Panc1 (cell line): ENCODE measurements around the gene HABP2. TPM values are rescaled to one million over a fixed set of nuclear protein-coding genes. Genes with fewer than 3 reads are reported as not detected.

Source experiments
- ATAC-seq: fragments of 200-7000 bp; cut with Tn5 transposase; 2 replicates; pipeline ENCODE4 v1.9.1; 2020; ENCODE audit warnings: mild to moderate bottlenecking, moderate library complexity
- BruUV-seq: library from RNA; stranded (reverse); fragments of 400-500 nt; replicated peaks from 2 replicates; lab custom pipeline; 2021; lab: Mats Ljungman, UMichigan
- CTCF ChIA-PET: fragments of 300-600 bp; sonication (Branson Sonifier 250); formaldehyde crosslinking; loops from one replicate; lab custom pipeline; 2022; ENCODE audit warnings: antibody characterized with exemption; lab: Charles Lee
- POLR2A ChIA-PET: fragments of 300-600 bp; sonication (Branson Sonifier 250); formaldehyde crosslinking; loops from one replicate; lab custom pipeline; 2022; ENCODE audit warnings: antibody characterized with exemption; lab: Charles Lee
- DNase-seq: peaks from one replicate; pipeline ENCODE4 v3.0.0-alpha.2; 2010; ENCODE audit warnings: low read depth, low spot score
- H3K27ac ChIP-seq: 2 replicates; pipeline ENCODE4 v1.5.1; 2011; ENCODE audit warnings: mild to moderate bottlenecking, low read length, inconsistent platforms
- H3K27me3 ChIP-seq: fragments of 200-500 bp; sonication (Bioruptor generic); 2 replicates; pipeline ENCODE4 v1.6.0; 2014; ENCODE audit warnings: low read length, inconsistent platforms; ENCODE audit not compliant: control insufficient read depth, insufficient read depth
- H3K36me3 ChIP-seq: fragments of 200-500 bp; sonication (Bioruptor generic); 2 replicates; pipeline ENCODE4 v1.5.1; 2014; ENCODE audit warnings: inconsistent platforms, mild to moderate bottlenecking, low read length, moderate library complexity; ENCODE audit not compliant: control insufficient read depth, insufficient read depth
- H3K4me1 ChIP-seq: 2 replicates; pipeline ENCODE4 v1.5.1; 2011; ENCODE audit warnings: inconsistent platforms, mild to moderate bottlenecking, low read length, moderate library complexity; ENCODE audit not compliant: control insufficient read depth, insufficient read depth
- H3K4me3 ChIP-seq, 2 experiments: 2 replicates each; pipeline ENCODE4 v1.5.1; 2011 to 2012; ENCODE audit warnings: low read depth in 2 of 2, low read length in 2 of 2, mild to moderate bottlenecking in 2 of 2, inconsistent platforms in 1 of 2, moderate library complexity in 1 of 2
- H3K9me3 ChIP-seq: fragments of 200-500 bp; sonication (Bioruptor generic); 2 replicates; pipeline ENCODE4 v1.5.1; 2014; ENCODE audit warnings: low read depth, mild to moderate bottlenecking, inconsistent platforms, low read length, moderate library complexity; ENCODE audit not compliant: control insufficient read depth, insufficient read depth
- CTCF ChIP-seq: fragments of 450-650 bp; IDR thresholded peaks from 2 replicates; pipeline ENCODE4 v1.5.1; 2017; ENCODE audit warnings: mild to moderate bottlenecking
- POLR2AphosphoS5 ChIP-seq: IDR thresholded peaks from 2 replicates; pipeline ENCODE4 v1.6.1; 2012; ENCODE audit warnings: mild to moderate bottlenecking, low read depth, low read length, moderate library complexity
- REST ChIP-seq, 2 experiments: IDR thresholded peaks; 2 replicates each; pipeline ENCODE4 v1.6.1; 2011 to 2012; ENCODE audit warnings: low read depth in 2 of 2, control low read depth in 1 of 2, low read length in 1 of 2, mild to moderate bottlenecking in 1 of 2, moderate library complexity in 1 of 2; ENCODE audit not compliant: insufficient read depth in 1 of 2
- SIN3A ChIP-seq: IDR thresholded peaks from 2 replicates; pipeline ENCODE4 v1.6.1; 2012; ENCODE audit warnings: low read depth, mild to moderate bottlenecking, low read length, moderate library complexity, borderline replicate concordance; ENCODE audit not compliant: insufficient read depth
- TCF7L2 ChIP-seq: IDR thresholded peaks from 2 replicates; pipeline ENCODE4 v1.6.1; 2011; ENCODE audit warnings: mild to moderate bottlenecking, low read depth, low read length, inconsistent platforms
- in situ Hi-C: cut with HindIII; loops from 2 replicates; pipeline ENCODE4 v1.10.0; 2016; ENCODE audit warnings: low sequenced_read_pairs, low pct_unique_long_range_greater_than_20kb
- intact Hi-C: fragments of 100-400 bp; cut with micrococcal nuclease; formaldehyde crosslinking; loops from one replicate; pipeline ENCODE4 v1.10.0; 2022; ENCODE audit not compliant: unreplicated experiment
- total RNA-seq: library from RNA; stranded (reverse); gene quantifications from one replicate; pipeline ENCODE4 v1.2.1, GENCODE V29; 2021; ENCODE audit not compliant: unreplicated experiment

HABP2 gene
- total RNA-seq, 1 experiment from 2014 or later, result 0.13 TPM

- DNase-seq (no peak), ATAC-seq (no peak)
- intact Hi-C loops (no loop called here), in situ Hi-C loops (no loop called here)
- H3K4me1 ChIP-seq, result no peaks in the 10 kb centered on the region
- BruUV-seq, result no TSS peak
- no peak overlapping the region for H3K27ac ChIP-seq
- no peaks in the 10 kb centered on the region for H3K36me3 ChIP-seq
- H3K9me3 ChIP-seq, result no peaks in the 10 kb centered on the region
- ChIA-PET POLR2A (no interaction called here), CTCF (no interaction called here)
- no peak for TF ChIP-seq POLR2AphosphoS5
- TF ChIP-seq SIN3A, result no peak
- TF ChIP-seq REST (IDR thresholded peaks at IDR 0.05; ENCODE audit: insufficient read depth in 1 of 2, low read depth in 2 of 2, low read length in 1 of 2), result no peak
- no peak for TF ChIP-seq TCF7L2
- no peak for TF ChIP-seq CTCF
- H3K27me3 ChIP-seq, result peaks cover 19% of the 10 kb centered on the region
- H3K4me3 ChIP-seq, result no peak overlapping the region
These were observed 23.3 kb upstream of the HABP2 start for GRCh38 chr10:113529575-113529974.

GRCh38 chr10:113530476-113530875, 22.4 kb upstream of the HABP2 start:
- no peak overlapping the region for H3K4me3 ChIP-seq
- ChIA-PET POLR2A (no interaction called here), CTCF (no interaction called here)
- intact Hi-C loops (no loop called here), in situ Hi-C loops (no loop called here)
- BruUV-seq, result no TSS peak
- DNase-seq (no peak), ATAC-seq (no peak)
- no peaks in the 10 kb centered on the region for H3K4me1 ChIP-seq
- TF ChIP-seq REST (IDR thresholded peaks at IDR 0.05; ENCODE audit: insufficient read depth in 1 of 2, low read depth in 2 of 2, low read length in 1 of 2), result no peak
- no peak for TF ChIP-seq TCF7L2
- TF ChIP-seq POLR2AphosphoS5, result no peak
- TF ChIP-seq SIN3A, result no peak
- H3K9me3 ChIP-seq, result no peaks in the 10 kb centered on the region
- H3K27ac ChIP-seq, result no peak overlapping the region
- H3K27me3 ChIP-seq, result peaks cover 19% of the 10 kb centered on the region
- no peaks in the 10 kb centered on the region for H3K36me3 ChIP-seq
